Endothelial cell of umbilical vein (primary cell): ENCODE data around the gene BUB3. TPM values are rescaled to one million over a fixed set of nuclear protein-coding genes. Genes with fewer than 3 reads are reported as not detected.

Experiments
- BruUV-seq: library from RNA; stranded (reverse); fragments of 400-500 nt; replicated peaks from 2 replicates; lab custom pipeline; 2021; lab: Mats Ljungman, UMichigan
- CTCF ChIA-PET: fragments of 300-600, 350-600 bp; sonication (Branson Sonifier 250); formaldehyde crosslinking; loops from one replicate; lab custom pipeline; 2021; ENCODE audit warnings: antibody characterized with exemption, inconsistent platforms; lab: Charles Lee
- POLR2A ChIA-PET: fragments of 300-600, 350-600 bp; sonication (Branson Sonifier 250); formaldehyde crosslinking; loops from one replicate; lab custom pipeline; 2021; ENCODE audit warnings: antibody characterized with exemption, inconsistent platforms; lab: Charles Lee
- DNase-seq: peaks from one replicate; pipeline ENCODE4 v3.0.0-alpha.2; 2011; ENCODE audit warnings: low read depth, low spot score
- FAIRE-seq: peaks from 2 replicates; lab custom pipeline; 2011; peaks lifted over from hg19 to GRCh38; lab: Jason Lieb, UNC
- H2AFZ ChIP-seq: 2 replicates; pipeline ENCODE4 v1.6.0; 2012; ENCODE audit warnings: low read depth, low read length, control low read depth, inconsistent platforms
- H3K27ac ChIP-seq: 2 replicates; pipeline ENCODE4 v1.5.1; 2011; ENCODE audit warnings: low read depth, mild to moderate bottlenecking, control low read depth, low read length, moderate library complexity; ENCODE audit not compliant: insufficient read depth
- H3K27me3 ChIP-seq, 2 experiments: 2 replicates each; pipeline versions ENCODE4 v1.6.0 to v1.6.1; 2011; ENCODE audit warnings: low read length in 2 of 2, mixed read lengths in 1 of 2; ENCODE audit not compliant: control insufficient read depth in 2 of 2, insufficient read depth in 2 of 2
- H3K36me3 ChIP-seq, 2 experiments: 2 replicates in 1 of 2; 3 replicates in 1 of 2; pipeline ENCODE4 v1.5.1; 2011; ENCODE audit warnings: low read length in 2 of 2, mild to moderate bottlenecking in 1 of 2, moderate library complexity in 1 of 2; ENCODE audit not compliant: control insufficient read depth in 2 of 2, insufficient read depth in 2 of 2; ENCODE audit errors: extremely low read depth in 1 of 2
- H3K4me1 ChIP-seq: 3 replicates; pipeline ENCODE4 v1.5.1; 2011; ENCODE audit warnings: mild to moderate bottlenecking, low read length; ENCODE audit not compliant: control insufficient read depth, insufficient read depth; ENCODE audit errors: extremely low read depth
- H3K4me2 ChIP-seq: 2 replicates; pipeline ENCODE4 v1.6.1; 2011; ENCODE audit warnings: low read length, control low read depth, mixed read lengths; ENCODE audit not compliant: insufficient read depth
- H3K4me3 ChIP-seq, 3 experiments: fragments of 200-600 bp in 1 of 3; sonication (generic), shearing (Covaris generic) in 1 of 3; replicated peaks in 1 of 3; 2 replicates each; pipeline ENCODE4 v1.5.1; 2011 to 2016; ENCODE audit warnings: control low read depth in 3 of 3, low read length in 3 of 3, mild to moderate bottlenecking in 2 of 3, inconsistent platforms in 1 of 3, low read depth in 1 of 3, moderate library complexity in 1 of 3; ENCODE audit not compliant: insufficient read depth in 1 of 3
- H3K79me2 ChIP-seq: 2 replicates; pipeline ENCODE4 v1.6.0; 2012; ENCODE audit warnings: low read length, inconsistent platforms; ENCODE audit not compliant: control insufficient read depth, insufficient read depth
- H3K9ac ChIP-seq: replicated peaks from 2 replicates; pipeline ENCODE3; 2011; ENCODE audit warnings: low read length, control low read depth; ENCODE audit not compliant: insufficient read depth; ENCODE audit errors: extremely low read depth
- H3K9me1 ChIP-seq: replicated peaks from 3 replicates; pipeline ENCODE4 v1.6.0; 2011; ENCODE audit warnings: mild to moderate bottlenecking, low read length; ENCODE audit not compliant: control insufficient read depth, insufficient read depth; ENCODE audit errors: extremely low read depth
- H3K9me3 ChIP-seq: replicated peaks from 2 replicates; pipeline ENCODE4 v1.5.1; 2012; ENCODE audit warnings: low read length, inconsistent platforms; ENCODE audit not compliant: control insufficient read depth, insufficient read depth
- H4K20me1 ChIP-seq: replicated peaks from 2 replicates; pipeline ENCODE3; 2011; ENCODE audit warnings: mild to moderate bottlenecking, low read length; ENCODE audit not compliant: control insufficient read depth, insufficient read depth; ENCODE audit errors: extremely low read depth
- CTCF ChIP-seq, 2 donors: IDR thresholded peaks; 1 replicate in 1 of 2; 2 replicates in 1 of 2; pipeline ENCODE4 v1.5.1; 2011; ENCODE audit warnings: low read length in 2 of 2, mild to moderate bottlenecking in 2 of 2, moderate library complexity in 2 of 2, control low read depth in 1 of 2, inconsistent platforms in 1 of 2, low read depth in 1 of 2; ENCODE audit not compliant: insufficient read depth in 1 of 2; ENCODE audit errors: extremely low read depth in 1 of 2
- FOS ChIP-seq: IDR thresholded peaks from 2 replicates; pipeline ENCODE4 v1.6.1; 2011; ENCODE audit warnings: mild to moderate bottlenecking, low read length, moderate library complexity, borderline replicate concordance; ENCODE audit not compliant: insufficient read depth
- GATA2 ChIP-seq: IDR thresholded peaks from 2 replicates; pipeline ENCODE4 v1.7.0; 2011; ENCODE audit warnings: low read depth, mild to moderate bottlenecking, moderate library complexity, mixed read lengths, low read length; ENCODE audit not compliant: insufficient read length, insufficient read depth
- JUN ChIP-seq: IDR thresholded peaks from 2 replicates; pipeline ENCODE4 v1.6.1; 2011; ENCODE audit warnings: borderline replicate concordance, low read depth; ENCODE audit not compliant: insufficient read length, insufficient read depth
- MYC ChIP-seq: IDR thresholded peaks from one replicate; pipeline ENCODE4 v1.6.1; 2011; ENCODE audit warnings: mild to moderate bottlenecking, low read depth, low read length
- POLR2A ChIP-seq: IDR thresholded peaks from 2 replicates; pipeline ENCODE4 v1.6.1; 2012; ENCODE audit warnings: low read depth, mild to moderate bottlenecking, control low read depth, low read length
- POLR2AphosphoS5 ChIP-seq: IDR thresholded peaks from 2 replicates; pipeline ENCODE4 v1.6.1; 2012; ENCODE audit warnings: low read depth, mild to moderate bottlenecking, control low read depth, low read length, moderate library complexity; ENCODE audit not compliant: insufficient read depth
- dilution Hi-C: fragments of 300-500 bp; cut with MboI; formaldehyde crosslinking; loops from one replicate; pipeline ENCODE4 v1.15.0; 2019; ENCODE audit warnings: low sequenced_read_pairs; ENCODE audit not compliant: extremely low pct_ligation_motif_present
- intact Hi-C: fragments of 100-400 bp; cut with micrococcal nuclease; formaldehyde crosslinking; loops from one replicate; pipeline ENCODE4 v1.10.0; 2022
- polyA plus RNA-seq, 4 experiments: library from polyadenylated mRNA; depleted of rRNA in 3 of 4; stranded (reverse) in 3 of 4; unstranded in 1 of 4; fragments of >200 nt; gene quantifications; 2 replicates each; pipeline versions ENCODE4 v1.2.1 to v1.2.3, GENCODE V29; 2011 to 2012; ENCODE audit warnings: missing spikeins in 1 of 4
- total RNA-seq: library from RNA; stranded (reverse); gene quantifications from 2 replicates; pipeline ENCODE4 v1.2.3, GENCODE V29; 2021
- TF ChIP-seq, protein P1 (sequence below): IDR thresholded peaks from 2 replicates; pipeline ENCODE4 v1.6.1; 2011; ENCODE audit not compliant: insufficient read depth, insufficient read length

Gene BUB3
- total and polyA plus RNA-seq, 2 donors (not counting 3 experiments of a cell fraction or from before 2014, with no cell fraction given) = 156 to 193 TPM

DNA sequence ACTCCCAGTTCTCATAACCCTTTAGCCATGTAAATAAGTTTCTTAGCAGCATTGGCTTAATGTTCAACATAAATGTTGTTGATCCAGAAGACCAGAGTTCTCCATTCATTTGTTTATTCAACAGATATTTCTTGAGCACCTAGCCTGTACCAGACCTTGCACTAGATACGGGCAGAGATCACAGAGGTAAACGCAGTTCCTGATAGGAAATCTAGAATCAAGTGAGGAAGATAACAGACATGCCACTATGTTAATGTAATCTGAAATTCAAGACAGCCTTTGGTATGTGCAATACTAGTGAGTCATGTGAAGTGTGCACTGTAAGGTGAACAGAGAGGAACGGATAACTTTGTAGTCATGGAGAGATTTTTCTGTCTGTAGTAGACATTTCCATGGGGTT is 3.0 kb downstream of the BUB3 start:
- BruUV-seq = no TSS peak
- intact Hi-C loops = loop anchor here (10.0 kb wide), 1 partner anchor 1012 kb away; no protein-coding TSS in a partner anchor
- dilution Hi-C loops = no loop called here
- H3K27ac ChIP-seq = no peak overlapping the region
- POLR2A ChIA-PET = no interaction called here
- TF ChIP-seq CTCF (IDR thresholded peaks at IDR 0.05; ENCODE audit: extremely low read depth in 1 of 2, insufficient read depth in 1 of 2, low read depth in 1 of 2, low read length in 2 of 2) (no peak), FOS (peak; percentile 47), JUN (peak; percentile 43), GATA2 (peak; percentile 60)
- CTCF ChIA-PET = interaction anchor here (1.3 kb wide), 1 partner anchor 42 kb away, joined by 3 read pairs; no protein-coding TSS in a partner anchor
- H2AFZ ChIP-seq = no peak overlapping the region
- peak overlapping the region; percentile 97 for H3K4me2 ChIP-seq
- peaks cover 7% of the 10 kb centered on the region for H4K20me1 ChIP-seq
- peak overlapping the region in 1 of 3 experiments; percentile 39 for H3K4me3 ChIP-seq
- no peaks in the 10 kb centered on the region for H3K9me1 ChIP-seq
- H3K36me3 ChIP-seq = peaks cover 7 to 14% of the 10 kb centered on the region in 2 experiments
- H3K9ac ChIP-seq = no peak overlapping the region
- FAIRE-seq (no peak), DNase-seq (peak; percentile 21)
- peaks cover 47% of the 10 kb centered on the region for H3K4me1 ChIP-seq
- H3K9me3 ChIP-seq = no peaks in the 10 kb centered on the region
- peaks cover 80% of the 10 kb centered on the region for H3K79me2 ChIP-seq
- peaks cover 8 to 11% of the 10 kb centered on the region in 2 experiments for H3K27me3 ChIP-seq

DNA sequence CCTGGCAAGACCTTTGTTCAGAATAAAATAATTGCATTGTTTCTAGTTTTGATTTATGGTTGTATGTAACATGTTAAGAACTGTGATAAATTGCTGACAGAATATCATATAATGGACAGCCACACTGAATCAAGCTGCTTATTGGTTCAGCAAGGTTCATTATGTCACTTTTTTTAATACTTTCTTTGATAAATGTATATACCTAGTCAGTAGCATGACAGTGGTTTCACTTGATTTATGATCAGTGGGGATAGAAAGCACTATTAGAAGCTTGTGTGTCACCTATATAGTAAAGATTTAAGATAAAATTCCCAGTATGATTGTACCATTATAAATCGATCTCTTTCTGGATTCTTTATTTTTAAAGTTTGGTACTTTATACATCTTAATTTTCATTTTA is 4.5 kb downstream of the BUB3 start:
- Histone ChIP-seq H3K4me1 (peaks cover 47% of the 10 kb centered on the region), H2AFZ (no peak overlapping the region), H4K20me1 (peaks cover 7% of the 10 kb centered on the region), H3K36me3 (peaks cover 14 to 24% of the 10 kb centered on the region in 2 experiments), H3K4me3 (no peak overlapping the region), H3K27me3 (no peaks in the 10 kb centered on the region), H3K27ac (no peak overlapping the region), H3K9me1 (no peaks in the 10 kb centered on the region), H3K4me2 (peak overlapping the region; percentile 97), H3K9me3 (no peaks in the 10 kb centered on the region), H3K9ac (no peak overlapping the region), H3K79me2 (peaks cover 91% of the 10 kb centered on the region)
- intact Hi-C loops (loop anchor here (10.0 kb wide), 1 partner anchor 1014 kb away; no protein-coding TSS in a partner anchor), dilution Hi-C loops (no loop called here)
- TF ChIP-seq, protein P1, sequence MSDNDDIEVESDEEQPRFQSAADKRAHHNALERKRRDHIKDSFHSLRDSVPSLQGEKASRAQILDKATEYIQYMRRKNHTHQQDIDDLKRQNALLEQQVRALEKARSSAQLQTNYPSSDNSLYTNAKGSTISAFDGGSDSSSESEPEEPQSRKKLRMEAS = no peak
- TF ChIP-seq POLR2AphosphoS5 (no peak), FOS (no peak), POLR2A (no peak), JUN (no peak), CTCF (IDR thresholded peaks at IDR 0.05; ENCODE audit: extremely low read depth in 1 of 2, insufficient read depth in 1 of 2, low read depth in 1 of 2, low read length in 2 of 2) (no peak), MYC (no peak), GATA2 (no peak)
- FAIRE-seq (no peak), DNase-seq (no peak)
- ChIA-PET CTCF (no interaction called here), POLR2A (no interaction called here)
- no TSS peak for BruUV-seq
